H1 (cell line): ENCODE measurements around the gene SPATA32.

Experiments
- CTCF ChIP-seq, 3 experiments: IDR thresholded peaks; 1 replicate in 2 of 3; 2 replicates in 1 of 3; pipeline versions ENCODE4 v1.5.1 to v1.6.1; 2011; ENCODE audit warnings: low read length in 3 of 3, mild to moderate bottlenecking in 3 of 3, inconsistent platforms in 2 of 3, low read depth in 1 of 3, moderate library complexity in 1 of 3; ENCODE audit not compliant: insufficient read depth in 1 of 3; ENCODE audit errors: control extremely low read depth in 1 of 3
- EGR1 ChIP-seq: IDR thresholded peaks from 2 replicates; pipeline ENCODE4 v1.6.1; 2011; ENCODE audit warnings: low read depth, low read length, borderline replicate concordance
- EZH2 ChIP-seq: fragments of 200-600 bp; sonication (generic); IDR thresholded peaks from 2 replicates; pipeline ENCODE4 v1.7.1; 2012; ENCODE audit warnings: low read depth, mild to moderate bottlenecking, moderate library complexity, low read length, inconsistent platforms; ENCODE audit not compliant: severe bottlenecking
- MAFK ChIP-seq: IDR thresholded peaks from 2 replicates; pipeline ENCODE4 v1.6.1; 2012; ENCODE audit warnings: low read depth, mild to moderate bottlenecking, improper control_type of control experiment, low read length
- POLR2A ChIP-seq, 2 experiments: IDR thresholded peaks; 1 replicate in 1 of 2; 2 replicates in 1 of 2; pipeline ENCODE4 v1.6.1; 2011; ENCODE audit warnings: low read depth in 2 of 2, low read length in 2 of 2, mild to moderate bottlenecking in 2 of 2; ENCODE audit errors: control extremely low read depth in 1 of 2
- SP4 ChIP-seq: IDR thresholded peaks from 2 replicates; pipeline ENCODE4 v1.6.1; 2012; ENCODE audit warnings: low read length, inconsistent platforms
- TEAD4 ChIP-seq: IDR thresholded peaks from 2 replicates; pipeline ENCODE4 v1.6.1; 2012; ENCODE audit warnings: low read depth, low read length, inconsistent platforms, mixed read lengths

DNA sequence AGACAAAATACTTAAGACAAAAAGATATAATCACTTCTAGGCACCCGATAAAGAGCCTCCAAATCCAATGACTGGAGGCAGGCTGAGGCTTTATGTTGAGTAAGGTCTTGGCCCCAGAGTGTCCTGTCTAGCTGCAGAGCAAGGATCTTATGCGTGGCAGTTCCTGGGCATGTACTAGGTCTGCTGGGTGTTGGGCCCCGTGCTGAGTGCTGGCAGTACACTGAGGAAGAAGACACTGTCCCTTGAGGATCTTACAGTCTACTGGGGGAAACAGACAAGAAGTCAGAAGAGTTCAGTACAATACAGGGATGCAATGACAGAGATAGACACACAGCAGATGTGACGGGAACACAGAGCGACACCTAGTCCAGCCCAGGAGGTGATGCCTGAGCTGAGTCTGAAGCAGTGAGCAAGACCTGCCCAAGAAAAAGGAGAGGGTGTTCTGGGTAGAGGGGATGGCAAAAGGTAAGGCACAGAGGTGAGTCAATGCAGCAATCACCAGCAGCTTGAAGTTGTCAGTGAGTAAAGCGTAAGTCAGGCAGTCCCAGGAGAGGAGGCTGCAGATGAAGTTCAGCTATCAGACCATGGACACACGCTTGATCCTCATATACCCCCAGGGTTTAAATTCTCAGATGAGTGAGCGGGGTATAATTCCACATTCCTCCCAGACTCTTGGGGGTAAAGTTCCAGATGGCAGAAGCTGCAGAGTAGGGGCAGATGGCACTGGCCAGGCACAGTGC lies 36.8 kb upstream of the SPATA32 start:
- TF ChIP-seq CTCF (IDR thresholded peaks at IDR 0.05; ENCODE audit: control extremely low read depth in 1 of 3, insufficient read depth in 1 of 3, low read depth in 1 of 3, low read length in 3 of 3) (no peak), MAFK (no peak), EGR1 (no peak), POLR2A (IDR thresholded peaks at IDR 0.05; ENCODE audit: control extremely low read depth in 1 of 2, low read depth in 2 of 2, low read length in 2 of 2) (no peak), EZH2 (no peak), TEAD4 (no peak), SP4 (no peak)
